ENCODE measurements around the gene EVX2. TPM values are rescaled to one million over a fixed set of nuclear protein-coding genes. Genes with fewer than 3 reads are reported as not detected.

The EVX2 gene
- total RNA-seq, 1 donor from 2014 or later = 0.10 TPM

DNA sequence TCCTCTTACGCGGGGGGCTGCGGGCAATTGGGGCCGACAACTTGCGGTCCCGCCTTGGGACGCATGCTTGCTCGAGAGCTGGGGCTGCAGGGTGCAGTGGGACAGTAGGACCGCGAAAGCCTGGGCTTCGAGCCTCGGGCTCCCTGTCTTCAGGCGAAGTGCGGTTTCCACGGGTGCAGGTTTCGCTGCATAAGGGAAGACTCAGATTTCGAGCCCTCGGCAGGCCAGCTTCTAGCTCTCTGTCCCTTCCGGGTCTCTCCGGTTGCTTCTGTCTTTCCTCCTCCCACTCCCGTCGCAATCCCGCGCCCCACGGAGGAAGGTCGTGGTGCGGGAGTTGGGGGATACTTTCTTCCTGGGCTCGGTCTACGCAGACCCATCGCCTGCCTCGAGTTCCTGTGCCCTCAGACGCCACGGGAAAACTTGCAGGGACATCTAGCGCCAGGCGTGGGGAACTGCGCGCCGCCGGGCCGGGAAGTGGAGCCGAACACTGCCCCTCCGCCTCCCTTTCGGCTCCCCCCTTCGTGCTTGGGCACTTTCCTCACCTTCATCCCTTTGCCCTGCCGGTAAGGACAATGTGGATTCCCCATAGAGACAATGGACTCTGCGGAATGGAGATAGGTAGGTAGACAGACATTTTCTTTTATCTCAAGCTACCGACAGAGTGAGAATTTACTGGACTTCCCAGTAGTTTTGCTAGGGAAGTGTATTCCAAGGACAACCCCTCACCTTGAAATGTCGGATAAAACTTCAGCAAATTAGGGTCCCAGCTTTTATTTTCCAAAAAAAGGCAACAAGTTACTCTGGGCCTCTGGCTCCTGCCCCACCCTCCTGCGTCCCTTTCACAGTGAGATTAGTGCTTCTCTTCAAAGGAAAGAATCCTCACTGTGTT is 4.5 kb upstream of the EVX2 start:
- Mint-ChIP-seq H3K9me3 (no peaks in the 10 kb centered on the region), H3K4me3 (peak overlapping the region; percentile 91), H3K4me1 (ENCODE audit: unreplicated experiment) (peaks cover 28% of the 10 kb centered on the region), H3K36me3 (no peaks in the 10 kb centered on the region), H3K27me3 (peaks cover 94% of the 10 kb centered on the region), H3K27ac (no peak overlapping the region)
- peak; percentile 80 for DNase-seq (ENCODE audit: extremely low spot score, unreplicated experiment)
- TF ChIP-seq, protein P1, sequence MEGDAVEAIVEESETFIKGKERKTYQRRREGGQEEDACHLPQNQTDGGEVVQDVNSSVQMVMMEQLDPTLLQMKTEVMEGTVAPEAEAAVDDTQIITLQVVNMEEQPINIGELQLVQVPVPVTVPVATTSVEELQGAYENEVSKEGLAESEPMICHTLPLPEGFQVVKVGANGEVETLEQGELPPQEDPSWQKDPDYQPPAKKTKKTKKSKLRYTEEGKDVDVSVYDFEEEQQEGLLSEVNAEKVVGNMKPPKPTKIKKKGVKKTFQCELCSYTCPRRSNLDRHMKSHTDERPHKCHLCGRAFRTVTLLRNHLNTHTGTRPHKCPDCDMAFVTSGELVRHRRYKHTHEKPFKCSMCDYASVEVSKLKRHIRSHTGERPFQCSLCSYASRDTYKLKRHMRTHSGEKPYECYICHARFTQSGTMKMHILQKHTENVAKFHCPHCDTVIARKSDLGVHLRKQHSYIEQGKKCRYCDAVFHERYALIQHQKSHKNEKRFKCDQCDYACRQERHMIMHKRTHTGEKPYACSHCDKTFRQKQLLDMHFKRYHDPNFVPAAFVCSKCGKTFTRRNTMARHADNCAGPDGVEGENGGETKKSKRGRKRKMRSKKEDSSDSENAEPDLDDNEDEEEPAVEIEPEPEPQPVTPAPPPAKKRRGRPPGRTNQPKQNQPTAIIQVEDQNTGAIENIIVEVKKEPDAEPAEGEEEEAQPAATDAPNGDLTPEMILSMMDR (conservative IDR thresholded peaks at IDR 0.05) = peak; percentile 80

DNA sequence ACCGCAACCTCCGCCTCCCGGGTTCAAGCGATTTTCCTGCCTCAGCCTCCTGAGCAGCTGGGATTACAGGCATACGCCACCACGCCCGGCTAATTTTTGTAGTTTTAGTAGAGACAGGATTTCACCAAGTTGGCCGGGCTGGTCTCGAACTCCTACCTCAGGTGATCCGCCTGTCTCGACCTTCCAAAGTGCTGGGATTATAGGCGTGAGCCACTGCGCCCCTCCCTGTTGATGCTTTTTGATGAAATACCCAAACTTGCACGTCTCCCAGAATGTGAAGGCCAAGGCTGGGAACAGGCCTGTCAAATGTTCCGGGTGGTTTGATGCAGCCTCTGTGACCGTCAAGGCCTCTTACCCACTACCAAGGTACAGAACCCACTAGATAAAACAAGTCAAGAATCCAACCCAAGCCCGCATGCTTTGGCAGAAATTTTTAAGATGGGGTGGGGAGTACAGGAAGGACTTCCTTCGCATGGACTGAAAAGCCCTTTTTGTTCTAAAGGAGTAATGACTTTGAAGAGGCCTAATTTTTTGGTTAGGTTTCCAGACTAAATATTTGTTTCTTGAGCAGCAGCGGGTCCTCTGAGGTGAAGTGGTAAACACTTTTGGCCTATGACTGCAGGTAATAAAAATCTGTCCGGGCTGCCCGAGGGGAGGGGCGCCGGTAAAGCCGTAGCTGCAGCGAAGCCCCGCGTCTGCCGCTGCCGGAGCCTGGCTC is 3.7 kb upstream of the EVX2 start:
- DNase-seq (ENCODE audit: extremely low spot score, unreplicated experiment) = no peak
- Mint-ChIP-seq H3K27ac (no peak overlapping the region), H3K36me3 (no peaks in the 10 kb centered on the region), H3K4me3 (peak overlapping the region; percentile 91), H3K4me1 (ENCODE audit: unreplicated experiment) (peaks cover 34% of the 10 kb centered on the region), H3K9me3 (no peaks in the 10 kb centered on the region), H3K27me3 (peaks cover 98% of the 10 kb centered on the region)
- TF ChIP-seq, protein P1 (conservative IDR thresholded peaks at IDR 0.05) = no peak

GRCh38 chr2:176085861-176086771 is 2.4 kb upstream of the EVX2 start:
- Mint-ChIP-seq H3K27ac (no peak overlapping the region), H3K4me3 (peak overlapping the region; percentile 58), H3K27me3 (peaks cover 100% of the 10 kb centered on the region), H3K36me3 (no peaks in the 10 kb centered on the region), H3K9me3 (no peaks in the 10 kb centered on the region), H3K4me1 (ENCODE audit: unreplicated experiment) (peaks cover 28% of the 10 kb centered on the region)
- TF ChIP-seq, protein P1 (conservative IDR thresholded peaks at IDR 0.05) = peak; percentile 73
- peak; percentile 70 for DNase-seq (ENCODE audit: extremely low spot score, unreplicated experiment)

GRCh38 chr2:176085120-176085788 is 1.5 kb upstream of the EVX2 start:
- peaks cover 31% of the 10 kb centered on the region for H3K4me1 Mint-ChIP-seq (ENCODE audit: unreplicated experiment)
- H3K27ac Mint-ChIP-seq = no peak overlapping the region
- H3K9me3 Mint-ChIP-seq = no peaks in the 10 kb centered on the region
- TF ChIP-seq, protein P1 (conservative IDR thresholded peaks at IDR 0.05) = no peak
- no peaks in the 10 kb centered on the region for H3K36me3 Mint-ChIP-seq
- DNase-seq (ENCODE audit: extremely low spot score, unreplicated experiment) = peak; percentile 66
- H3K27me3 Mint-ChIP-seq = peaks cover 100% of the 10 kb centered on the region
- H3K4me3 Mint-ChIP-seq = peak overlapping the region; percentile 51
